HepG2 (cell line): ENCODE measurements around the gene LSM5. TPM values are rescaled to one million over a fixed set of nuclear protein-coding genes. Genes with fewer than 3 reads are reported as not detected.
A peak's percentile ranks its signal among the peaks of the same experiment; 100 is the strongest.

Source experiments
- ARHGAP35 ChIP-seq: sonication (generic); formaldehyde crosslinking; IDR thresholded peaks from 2 replicates; pipeline ENCODE4 v1.9.0; 2022; ENCODE audit warnings: mild to moderate bottlenecking, inconsistent platforms, moderate library complexity, missing genetic modification reagents, borderline replicate concordance
- CHD2 ChIP-seq: IDR thresholded peaks from 2 replicates; pipeline ENCODE4 v1.6.1; 2011; ENCODE audit warnings: low read depth, low read length, improper control_type of control experiment
- DBP ChIP-seq: sonication (generic); formaldehyde crosslinking; IDR thresholded peaks from 2 replicates; pipeline ENCODE4 v1.4.0; 2020; ENCODE audit warnings: missing genetic modification reagents; ENCODE audit errors: not compliant biosample characterization
- DMTF1 ChIP-seq: sonication (generic); formaldehyde crosslinking; IDR thresholded peaks from 2 replicates; pipeline ENCODE4 v1.4.0; 2020; ENCODE audit warnings: mild to moderate bottlenecking, missing genetic modification reagents
- EP300 ChIP-seq, 3 experiments: sonication (generic) in 1 of 3; formaldehyde crosslinking in 1 of 3; IDR thresholded peaks; 2 replicates each; pipeline versions ENCODE4 v1.5.1 to v1.6.1; 2011 to 2020; ENCODE audit warnings: low read depth in 2 of 3, low read length in 2 of 3, borderline replicate concordance in 1 of 3, improper control_type of control experiment in 1 of 3, mild to moderate bottlenecking in 1 of 3, missing genetic modification reagents in 1 of 3, moderate library complexity in 1 of 3
- HNRNPK ChIP-seq: fragments of 200-400 bp; formaldehyde crosslinking; IDR thresholded peaks from 2 replicates; pipeline ENCODE4 v1.6.1; 2018; ENCODE audit warnings: low read length, low read depth, moderate library complexity, mild to moderate bottlenecking; ENCODE audit not compliant: poor library complexity, severe bottlenecking
- MLXIP ChIP-seq: sonication (generic); formaldehyde crosslinking; IDR thresholded peaks from 2 replicates; pipeline ENCODE4 v1.9.0; 2021; ENCODE audit warnings: missing genetic modification reagents, borderline replicate concordance
- MTA1 ChIP-seq: sonication (generic); formaldehyde crosslinking; IDR thresholded peaks from 2 replicates; pipeline ENCODE4 v1.4.0; 2020; ENCODE audit warnings: missing genetic modification reagents, mild to moderate bottlenecking, borderline replicate concordance
- SMAD9 ChIP-seq: sonication (generic); formaldehyde crosslinking; IDR thresholded peaks from 2 replicates; pipeline ENCODE4 v1.5.1; 2020; ENCODE audit warnings: mild to moderate bottlenecking, missing genetic modification reagents
- TFDP1 ChIP-seq: IDR thresholded peaks from 2 replicates; pipeline ENCODE4 v1.6.1; 2016; ENCODE audit warnings: missing compliant biosample characterization, missing genetic modification reagents, borderline replicate concordance
- YEATS4 ChIP-seq: sonication (generic); formaldehyde crosslinking; IDR thresholded peaks from 2 replicates; pipeline ENCODE4 v1.4.0; 2020; ENCODE audit warnings: missing genetic modification reagents, borderline replicate concordance
- ZBTB2 ChIP-seq: sonication (generic); formaldehyde crosslinking; IDR thresholded peaks from 2 replicates; pipeline ENCODE4 v1.8.0; 2022; ENCODE audit warnings: low read depth, missing genetic modification reagents
- ZNF136 ChIP-seq: sonication (generic); formaldehyde crosslinking; IDR thresholded peaks from 2 replicates; pipeline ENCODE4 v1.8.1; 2022; ENCODE audit warnings: low read depth, mild to moderate bottlenecking, moderate library complexity, missing genetic modification reagents
- ZNF3 ChIP-seq: IDR thresholded peaks from 2 replicates; pipeline ENCODE4 v1.7.0; 2017; ENCODE audit warnings: inconsistent platforms
- ZNF556 ChIP-seq: sonication (generic); formaldehyde crosslinking; IDR thresholded peaks from 2 replicates; pipeline ENCODE4 v1.4.0; 2020; ENCODE audit warnings: mild to moderate bottlenecking, missing genetic modification reagents, borderline replicate concordance
- polyA plus RNA-seq, 8 experiments: library from polyadenylated mRNA; depleted of rRNA in 3 of 8; stranded (reverse) in 7 of 8; unstranded in 1 of 8; fragments of >200 nt; fragmentation: Illumina TruSeq in 4 of 8; extraction: Trizol in 4 of 8; gene quantifications; 2 replicates each; pipeline versions ENCODE4 v1.2.1 to v1.2.3, GENCODE V29; 2011 to 2016; ENCODE audit warnings: low read depth in 4 of 8, missing spikeins in 1 of 8, mixed read lengths in 1 of 8; ENCODE audit not compliant: insufficient read depth in 1 of 8
- total RNA-seq, 5 experiments: library from RNA; depleted of rRNA; stranded (reverse); fragments of >200 nt; fragmentation: Illumina TruSeq; extraction: Trizol; gene quantifications; 2 replicates each; pipeline ENCODE4 v1.2.3, GENCODE V29; 2016; ENCODE audit warnings: low read depth in 1 of 5

Gene LSM5
- total and polyA plus RNA-seq, 2 of the 13 experiments (the other 11 are each of a cell fraction or from before 2014, with no cell fraction given): 30.3 to 183 TPM

GRCh38 chr7:32496052-32496813, 6.1 kb upstream of the LSM5 start (continued):
- TF ChIP-seq ZBTB2 (CRISPR knock-in tag) (no peak), TFDP1 (CRISPR knock-in tag) (no peak), EP300 (IDR thresholded peaks at IDR 0.05; ENCODE audit: low read depth in 2 of 2, low read length in 2 of 2) (no peak), EP300 (CRISPR knock-in tag; IDR thresholded peaks at IDR 0.05; ENCODE audit: borderline replicate concordance) (no peak), DBP (CRISPR knock-in tag) (no peak), ZNF136 (CRISPR knock-in tag) (no peak), HNRNPK (no peak), MLXIP (no peak), ARHGAP35 (no peak), MTA1 (CRISPR knock-in tag) (no peak), YEATS4 (CRISPR knock-in tag) (peak; percentile 7; the same call in 1 of the 2 replicates), DMTF1 (CRISPR knock-in tag) (no peak), CHD2 (no peak), SMAD9 (CRISPR knock-in tag) (no peak), ZNF3 (CRISPR knock-in tag) (peak; percentile 95), ZNF556 (CRISPR knock-in tag) (no peak)
